OCI-M2 (cell line): Measurements from ENCODE around the gene FAR1.

Source experiments
- DNase-seq: peaks from one replicate; lab custom pipeline; 2025; ENCODE audit not compliant: unreplicated experiment; lab: John Stamatoyannopoulos, UW

The FAR1 gene

GRCh38 chr11:13775471-13775870 is 107.0 kb downstream of the FAR1 start:
- no peak for DNase-seq

DNA sequence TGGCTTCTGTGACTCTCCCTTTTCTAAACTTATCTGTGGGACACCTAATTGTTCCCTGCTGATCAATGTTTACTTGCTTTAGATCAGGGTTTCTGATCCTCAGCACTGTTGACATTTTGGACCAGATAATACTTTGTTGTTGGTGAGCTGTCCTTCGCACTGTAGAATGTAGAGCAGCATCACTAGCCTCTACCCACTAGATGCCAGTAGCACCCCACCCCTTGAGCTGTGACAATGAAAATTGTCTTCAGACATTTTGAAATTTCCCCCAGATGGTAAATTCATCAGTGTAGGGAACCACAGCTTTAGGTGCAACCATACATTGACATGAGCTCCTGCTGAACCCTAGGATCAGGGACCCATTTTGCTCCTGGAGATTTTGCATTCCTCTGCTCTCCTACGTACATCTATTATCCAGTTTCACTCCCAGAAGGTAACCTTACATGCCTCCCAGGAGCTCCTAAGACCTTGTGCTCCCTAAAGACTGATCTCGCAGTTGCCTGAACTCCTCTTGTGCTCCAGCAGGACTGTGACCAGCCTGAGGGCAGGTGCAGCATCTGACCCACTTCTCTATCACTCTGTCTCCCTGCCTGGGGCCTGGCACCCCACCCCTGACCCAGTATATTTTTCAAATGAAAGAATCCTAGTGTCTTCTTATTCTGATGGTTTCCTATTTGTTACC is 107.8 kb downstream of the FAR1 start:
- DNase-seq, result no peak

GRCh38 chr11:13777341-13777985 is 109.0 kb downstream of the FAR1 start:
- no peak for DNase-seq

GRCh38 chr11:13778345-13778744 is 109.9 kb downstream of the FAR1 start:
- DNase-seq, result no peak

DNA sequence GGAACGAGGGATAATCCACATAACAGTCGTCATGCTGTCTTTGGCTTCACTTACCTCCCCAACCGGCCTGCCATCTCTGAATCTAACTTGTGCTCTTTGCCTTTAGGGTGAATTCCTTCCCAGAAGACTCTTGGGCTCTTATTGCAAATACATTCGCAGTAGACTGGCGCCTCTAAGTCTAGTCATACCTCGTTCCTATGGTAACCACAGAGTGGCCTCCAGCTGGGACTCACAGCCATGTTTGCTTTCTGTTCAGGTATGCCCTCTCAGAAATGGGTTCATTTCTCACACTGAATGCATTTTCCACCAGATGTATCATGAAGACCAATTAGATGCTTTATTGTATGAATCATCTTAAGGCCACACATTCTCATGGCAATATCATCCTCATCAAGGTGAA is 112.7 kb downstream of the FAR1 start:
- no peak for DNase-seq
